Measurements from ENCODE around the gene SLFN5. TPM values are rescaled to one million over a fixed set of nuclear protein-coding genes. Genes with fewer than 3 reads are reported as not detected.

The SLFN5 gene
- total and polyA plus RNA-seq, 2 of the 13 experiments (the other 11 are each of a cell fraction or from before 2014, with no cell fraction given): 0.25 to 0.35 TPM

DNA sequence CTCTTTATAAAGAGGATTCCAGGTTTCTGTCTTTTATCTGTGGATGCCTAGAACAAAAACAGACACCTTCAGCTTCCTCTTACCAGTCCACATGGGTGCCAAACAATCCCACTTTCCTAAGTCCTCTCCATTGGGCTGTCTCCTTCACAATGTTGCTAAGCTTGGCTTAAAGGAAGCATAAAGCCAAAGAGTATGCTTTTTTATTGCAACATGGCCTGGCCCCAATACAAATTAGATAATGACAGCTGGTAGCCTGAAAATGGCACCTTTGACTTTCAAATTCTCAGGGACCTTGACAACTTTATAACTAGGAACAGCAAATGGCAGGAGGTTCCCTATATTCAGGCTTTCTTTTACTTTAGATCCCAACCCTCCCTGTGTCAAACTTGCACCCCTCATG is 55.8 kb downstream of the SLFN5 start:
- Histone ChIP-seq H3K9me3 (ENCODE audit: low read length) (peaks cover 12% of the 10 kb centered on the region), H3K27ac (ENCODE audit: extremely low read length, insufficient read depth, low read length) (no peak overlapping the region), H2AFZ (ENCODE audit: low read length) (no peak overlapping the region), H3K36me3 (replicated peaks in 1 of 2; ENCODE audit: control insufficient read depth in 1 of 2, insufficient read depth in 2 of 2, low read length in 2 of 2) (no peaks in the 10 kb centered on the region), H3K4me2 (ENCODE audit: low read depth, low read length) (no peak overlapping the region), H3K79me2 (ENCODE audit: insufficient read depth, low read length) (no peaks in the 10 kb centered on the region), H3K9ac (ENCODE audit: insufficient read depth, low read depth, low read length) (no peak overlapping the region), H4K20me1 (ENCODE audit: insufficient read depth, low read length) (no peaks in the 10 kb centered on the region), H3K27me3 (ENCODE audit: control insufficient read depth in 1 of 2, insufficient read depth in 2 of 2, low read length in 2 of 2) (no peaks in the 10 kb centered on the region), H3K4me1 (ENCODE audit: insufficient read depth, low read length) (no peaks in the 10 kb centered on the region), H3K4me3 (replicated peaks in 1 of 3; ENCODE audit: insufficient read depth in 1 of 3, low read depth in 2 of 3, low read length in 3 of 3) (no peak overlapping the region)
- no peak for ATAC-seq
- TF ChIP-seq ZSCAN5A (CRISPR knock-in tag; IDR thresholded peaks at IDR 0.05; ENCODE audit: borderline replicate concordance) (no peak), TBL1XR1 (IDR thresholded peaks at IDR 0.05; ENCODE audit: borderline replicate concordance, low read length, partially characterized antibody) (no peak), HES4 (CRISPR knock-in tag; IDR thresholded peaks at IDR 0.05; ENCODE audit: borderline replicate concordance) (no peak), ARHGAP35 (CRISPR knock-in tag; IDR thresholded peaks at IDR 0.05; ENCODE audit: borderline replicate concordance) (no peak), GTF3A (CRISPR knock-in tag; conservative IDR thresholded peaks at IDR 0.05) (no peak)
- TF ChIP-seq, protein P1, sequence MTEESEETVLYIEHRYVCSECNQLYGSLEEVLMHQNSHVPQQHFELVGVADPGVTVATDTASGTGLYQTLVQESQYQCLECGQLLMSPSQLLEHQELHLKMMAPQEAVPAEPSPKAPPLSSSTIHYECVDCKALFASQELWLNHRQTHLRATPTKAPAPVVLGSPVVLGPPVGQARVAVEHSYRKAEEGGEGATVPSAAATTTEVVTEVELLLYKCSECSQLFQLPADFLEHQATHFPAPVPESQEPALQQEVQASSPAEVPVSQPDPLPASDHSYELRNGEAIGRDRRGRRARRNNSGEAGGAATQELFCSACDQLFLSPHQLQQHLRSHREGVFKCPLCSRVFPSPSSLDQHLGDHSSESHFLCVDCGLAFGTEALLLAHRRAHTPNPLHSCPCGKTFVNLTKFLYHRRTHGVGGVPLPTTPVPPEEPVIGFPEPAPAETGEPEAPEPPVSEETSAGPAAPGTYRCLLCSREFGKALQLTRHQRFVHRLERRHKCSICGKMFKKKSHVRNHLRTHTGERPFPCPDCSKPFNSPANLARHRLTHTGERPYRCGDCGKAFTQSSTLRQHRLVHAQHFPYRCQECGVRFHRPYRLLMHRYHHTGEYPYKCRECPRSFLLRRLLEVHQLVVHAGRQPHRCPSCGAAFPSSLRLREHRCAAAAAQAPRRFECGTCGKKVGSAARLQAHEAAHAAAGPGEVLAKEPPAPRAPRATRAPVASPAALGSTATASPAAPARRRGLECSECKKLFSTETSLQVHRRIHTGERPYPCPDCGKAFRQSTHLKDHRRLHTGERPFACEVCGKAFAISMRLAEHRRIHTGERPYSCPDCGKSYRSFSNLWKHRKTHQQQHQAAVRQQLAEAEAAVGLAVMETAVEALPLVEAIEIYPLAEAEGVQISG (CRISPR knock-in tag; IDR thresholded peaks at IDR 0.05): no peak
- in situ Hi-C loops (cut with HindIII; ENCODE audit: extremely low pct_ligation_motif_present, low pct_unique_long_range_greater_than_20kb): no loop called here
- intact Hi-C loops (cut with micrococcal nuclease; ENCODE audit: unreplicated experiment): no loop called here
- BruUV-seq (replicated peaks): no TSS peak
- POLR2A ChIA-PET: no interaction called here
- DNase-seq (ENCODE audit: low spot score): no peak
- CTCF ChIA-PET (ENCODE audit: low intra/inter-chr PET ratio, low total read pairs): no interaction called here
- no peak for FAIRE-seq
